NCI-H2107 (cell line): ENCODE results near the gene PPP2R3A.
A peak's percentile ranks its signal among the peaks of the same experiment; 100 is the strongest.
"Not testable (repeated sequence)": the region's sequence is repeated elsewhere in the genome, so short reads cannot be mapped to it uniquely, and the experiment has no call there.

Source experiments
- DNase-seq: peaks from one replicate; lab custom pipeline; 2025; lab: John Stamatoyannopoulos, UW

The PPP2R3A gene

GRCh38 chr3:136106101-136106500 is 140.6 kb downstream of the PPP2R3A start:
- DNase-seq = no peak

DNA sequence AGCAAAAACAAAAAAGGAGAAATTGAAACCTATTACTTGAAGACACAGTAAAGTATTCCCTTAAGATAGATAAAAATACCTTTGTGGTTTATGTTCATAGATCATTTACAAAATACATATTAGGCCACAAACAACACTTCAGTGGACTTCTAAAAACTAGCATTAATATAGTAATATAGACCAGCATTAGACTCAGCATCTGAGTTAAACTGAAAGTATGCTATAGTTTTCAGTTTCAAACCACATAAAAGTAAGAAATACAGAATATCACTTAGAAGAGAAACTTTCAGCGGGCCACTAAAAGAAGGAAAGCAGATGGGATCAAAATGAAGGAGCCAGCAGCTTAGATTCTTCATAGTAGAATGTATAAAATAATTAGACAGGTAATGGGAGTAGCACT is 144.0 kb downstream of the PPP2R3A start:
- no peak for DNase-seq

- no peak for DNase-seq
Observed at GRCh38 chr3:136110481-136110880, 145.0 kb downstream of the PPP2R3A start.

DNA sequence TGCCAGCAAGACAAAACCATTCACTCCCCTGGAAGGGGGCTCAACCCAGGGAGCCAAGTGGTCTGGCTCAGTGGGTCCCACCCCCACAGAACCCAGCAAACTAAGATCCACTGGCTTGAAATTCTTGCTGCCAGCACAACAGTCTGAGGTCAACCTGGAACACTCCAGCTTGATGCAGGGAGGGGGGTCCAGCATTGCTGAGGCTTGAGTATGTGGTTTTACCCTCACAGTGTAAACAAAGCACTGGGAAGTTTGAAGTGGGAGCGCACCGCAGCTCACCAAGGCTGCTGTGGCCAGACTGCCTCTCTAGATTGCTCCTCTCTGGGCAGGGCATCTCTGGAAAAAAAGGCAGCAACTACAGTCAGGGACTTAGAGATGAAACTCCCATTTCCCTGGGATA is 148.9 kb downstream of the PPP2R3A start:
- DNase-seq = peak; percentile 23

DNA sequence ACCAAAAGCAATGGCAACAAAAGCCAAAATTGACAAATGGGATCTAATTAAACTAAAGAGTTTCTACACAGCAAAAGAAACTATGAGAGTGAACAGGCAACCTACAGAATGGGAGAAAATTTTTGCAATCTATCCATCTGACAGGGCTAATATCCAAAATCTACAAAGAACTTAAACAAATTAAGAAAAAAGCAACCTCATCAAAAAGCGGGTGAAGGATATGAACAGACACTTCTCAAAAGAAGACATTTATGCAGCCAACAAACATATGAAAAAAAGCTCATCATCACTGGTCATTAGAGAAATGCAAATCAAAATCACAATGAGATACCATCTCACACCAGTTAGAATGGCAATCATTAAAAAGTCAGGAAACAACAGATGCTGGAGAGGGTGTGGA is 153.8 kb downstream of the PPP2R3A start:
- not testable (repeated sequence) for DNase-seq

DNA sequence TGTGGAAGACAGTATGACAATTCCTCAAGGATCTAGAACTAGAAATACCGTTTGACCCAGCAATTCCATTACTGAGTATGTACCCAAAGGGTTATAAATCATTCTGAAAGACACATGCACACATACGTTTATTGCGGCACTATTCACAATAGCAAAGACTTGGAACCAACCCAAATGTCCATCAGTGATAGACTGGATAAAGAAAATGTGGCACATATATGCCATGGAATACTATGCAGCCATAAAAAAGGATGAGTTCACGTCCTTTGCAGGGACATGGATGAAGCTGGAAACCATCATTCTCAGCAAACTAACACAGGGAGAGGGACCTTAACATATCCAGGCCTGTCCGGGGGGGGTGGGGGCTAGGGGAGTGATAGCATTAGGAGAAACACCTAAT is 154.3 kb downstream of the PPP2R3A start:
- not testable (repeated sequence) for DNase-seq

DNA sequence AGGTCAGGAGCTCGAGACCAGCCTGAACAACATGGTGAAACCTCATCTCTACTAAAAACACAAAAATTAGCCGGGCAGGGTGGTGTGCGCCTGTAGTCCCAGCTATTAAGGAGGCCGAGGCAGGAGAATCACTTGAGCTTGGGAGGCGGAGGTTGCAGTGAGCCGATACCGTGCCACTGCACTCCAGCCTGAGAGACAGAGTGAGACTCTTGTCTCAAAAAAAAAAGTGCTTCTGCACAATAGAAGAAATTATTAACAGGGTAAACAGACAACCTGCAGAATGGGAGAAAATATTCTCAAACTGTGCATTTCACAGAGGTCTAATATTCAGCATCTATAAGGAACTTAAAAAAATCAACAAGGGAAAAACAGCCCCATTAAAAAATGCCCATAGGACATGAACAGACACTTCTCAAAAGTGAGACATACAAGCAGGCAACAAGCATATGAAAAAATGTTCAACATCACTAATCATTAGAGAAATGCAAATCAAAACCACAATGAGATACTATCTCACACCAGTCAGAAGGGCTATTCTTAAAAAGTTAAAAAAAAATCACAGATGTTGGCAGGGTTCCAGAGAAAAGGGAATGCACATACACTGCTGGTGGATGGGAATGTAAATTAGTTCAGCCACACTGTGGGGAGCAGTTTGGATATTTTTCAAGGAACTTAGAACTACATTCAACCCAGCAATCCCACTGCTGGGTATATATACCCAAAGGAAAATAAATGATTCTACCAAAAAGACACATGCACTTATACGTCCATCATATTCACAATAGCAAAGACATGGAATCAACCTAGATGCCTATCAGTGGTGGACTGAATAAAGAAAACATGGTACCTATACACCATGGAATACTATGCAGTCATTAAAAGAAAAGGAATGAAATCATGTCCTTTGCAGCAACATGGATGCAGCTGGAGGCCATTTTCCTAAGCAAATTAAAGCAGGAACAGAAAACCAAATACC is 155.1 kb downstream of the PPP2R3A start:
- no peak for DNase-seq

DNA sequence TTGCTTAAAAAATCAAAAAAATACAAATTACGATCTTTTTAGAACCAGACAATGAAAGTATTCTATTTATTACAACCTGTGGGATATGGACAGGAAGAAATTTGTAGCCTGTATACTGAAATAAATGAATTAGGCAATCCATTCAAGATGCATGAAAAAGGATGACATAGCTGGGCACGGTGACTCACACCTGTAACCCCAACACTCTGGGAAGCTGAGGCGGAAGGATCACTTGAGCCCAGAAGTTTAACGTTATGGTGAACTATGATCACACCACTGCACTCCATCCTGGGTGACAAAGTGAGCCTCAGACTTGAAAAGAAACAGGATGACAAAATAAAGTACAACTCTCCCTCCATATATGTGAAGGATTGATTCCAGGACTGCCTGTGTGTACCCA is 156.5 kb downstream of the PPP2R3A start:
- no peak for DNase-seq

GRCh38 chr3:136131647-136132046 is 166.1 kb downstream of the PPP2R3A start:
- not testable (repeated sequence) for DNase-seq

DNA sequence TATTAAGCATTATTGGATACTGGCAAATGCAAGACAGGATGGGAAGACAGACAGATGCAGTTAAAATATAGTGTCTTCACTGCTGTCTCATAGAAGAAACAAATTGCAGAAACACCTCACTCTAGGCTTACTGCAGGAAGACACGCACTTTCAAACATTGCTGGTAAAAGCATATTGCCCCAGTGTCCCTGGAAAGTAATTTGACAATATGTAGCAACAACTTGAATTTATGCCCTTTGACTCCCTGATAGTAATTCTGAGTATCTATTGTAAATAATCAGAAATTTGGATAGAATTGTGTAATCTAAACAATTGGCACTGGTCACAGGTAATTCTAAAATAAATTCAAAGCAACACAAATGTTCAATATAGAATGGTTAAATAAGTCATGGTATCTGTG is 168.6 kb downstream of the PPP2R3A start:
- no peak for DNase-seq

GRCh38 chr3:136135039-136135802 is 169.7 kb downstream of the PPP2R3A start:
- DNase-seq = no peak

DNA sequence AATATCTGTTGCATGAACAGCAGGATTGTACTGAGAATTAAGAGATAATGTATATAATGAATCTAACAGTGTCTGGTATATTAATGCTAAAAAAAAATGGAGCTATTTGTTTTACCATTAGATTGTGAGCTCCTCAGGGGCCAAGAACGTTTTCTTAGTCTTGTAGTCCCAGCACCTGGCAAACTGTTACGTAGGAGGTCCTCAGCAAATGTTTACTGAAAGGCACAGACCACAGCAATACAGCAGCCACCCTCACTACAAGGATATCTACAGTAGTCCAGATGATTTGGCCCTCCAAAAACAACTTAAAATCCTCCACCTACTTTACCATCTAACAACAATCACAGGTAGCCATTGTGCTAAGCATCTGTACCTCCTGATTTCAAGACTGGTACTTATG is 170.9 kb downstream of the PPP2R3A start:
- no peak for DNase-seq

GRCh38 chr3:136141291-136141785 is 175.8 kb downstream of the PPP2R3A start:
- no peak for DNase-seq

DNA sequence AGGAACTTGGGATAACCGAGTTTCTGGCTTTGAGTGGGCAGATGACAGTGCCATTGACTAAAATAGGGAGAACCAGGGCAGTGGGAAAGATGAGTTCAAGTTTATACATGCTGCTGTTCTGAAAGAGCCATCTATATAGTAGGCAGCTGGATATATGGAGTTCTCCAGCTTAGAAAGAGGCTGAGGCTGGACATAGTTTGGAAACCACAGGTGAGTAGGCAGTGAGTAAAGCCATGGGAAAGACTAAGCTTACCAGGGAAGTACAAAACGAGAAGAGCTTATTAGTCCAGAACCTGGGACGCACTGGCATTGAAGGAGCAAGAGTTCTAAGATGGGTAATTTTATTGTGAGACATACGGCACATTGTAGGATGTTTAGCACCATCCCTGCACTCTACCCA is 176.4 kb downstream of the PPP2R3A start:
- DNase-seq = no peak

GRCh38 chr3:136142592-136142991 is 177.1 kb downstream of the PPP2R3A start:
- DNase-seq = no peak

DNA sequence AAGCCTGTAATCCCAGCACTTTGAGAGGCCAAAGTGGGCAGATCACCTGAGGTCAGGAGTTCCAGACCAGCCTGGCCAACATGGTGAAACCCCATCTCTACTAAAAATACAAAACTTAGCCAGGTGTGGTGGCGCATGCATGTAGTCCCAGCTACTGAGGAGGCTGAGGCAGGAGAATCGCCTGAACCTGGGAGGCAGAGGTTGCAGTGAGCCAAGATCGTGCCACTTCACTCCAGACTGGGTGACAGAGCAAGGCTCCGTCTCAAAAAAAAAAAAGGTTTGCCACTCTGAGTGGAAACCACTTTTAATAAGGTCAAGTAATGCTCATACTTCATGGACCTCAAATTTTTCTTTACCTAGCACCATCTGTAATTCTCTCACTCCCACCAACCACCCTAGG is 178.9 kb downstream of the PPP2R3A start:
- not testable (repeated sequence) for DNase-seq

- no peak for DNase-seq
Observed at GRCh38 chr3:136146981-136147729, 181.6 kb downstream of the PPP2R3A start.

GRCh38 chr3:136149667-136150066 is 184.1 kb downstream of the PPP2R3A start:
- no peak for DNase-seq

- DNase-seq = no peak
Observed at GRCh38 chr3:136151219-136151618, 185.7 kb downstream of the PPP2R3A start.

GRCh38 chr3:136152176-136152843 is 186.8 kb downstream of the PPP2R3A start:
- no peak for DNase-seq

DNA sequence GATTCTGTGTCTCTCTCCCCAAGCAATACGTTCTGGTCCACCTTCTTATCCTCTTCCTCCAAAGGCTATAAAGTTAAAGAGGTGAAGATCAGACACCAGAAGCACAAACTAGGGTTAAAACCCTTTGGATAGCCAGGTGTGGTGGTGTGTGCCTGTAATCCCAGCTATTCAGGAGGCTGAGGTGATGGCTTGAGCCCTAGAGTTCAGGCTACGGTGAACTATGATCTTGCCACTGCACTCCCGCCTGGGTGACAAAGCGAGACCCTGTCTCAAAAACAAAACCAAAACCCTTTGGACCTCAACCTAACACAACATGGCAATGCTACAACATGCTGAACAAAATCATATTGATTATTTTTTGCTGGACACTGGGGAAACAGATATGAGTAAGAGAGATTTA is 187.4 kb downstream of the PPP2R3A start:
- DNase-seq = no peak

- DNase-seq = no peak
Observed at GRCh38 chr3:136161516-136161915, 196.0 kb downstream of the PPP2R3A start.
